Esophagus squamous epithelium (tissue), 4 donors: Measurements from ENCODE around the gene FGF14.

Experiments used
- CTCF ChIP-seq, 6 experiments: fragments of 450-650 bp in 4 of 6; fragments of 200-600 bp in 2 of 6; sonication (generic) in 2 of 6; IDR thresholded peaks; one replicate each; pipeline ENCODE4 v1.5.1; 2016 to 2019; ENCODE audit warnings: antibody characterized with exemption in 6 of 6, mild to moderate bottlenecking in 4 of 6, moderate library complexity in 4 of 6
- POLR2A ChIP-seq, 4 donors: fragments of 450-650 bp; IDR thresholded peaks; one replicate each; pipeline ENCODE4 v1.6.1; 2017; ENCODE audit warnings: antibody characterized with exemption in 4 of 4, mild to moderate bottlenecking in 4 of 4, moderate library complexity in 3 of 4

- TF ChIP-seq POLR2A (IDR thresholded peaks at IDR 0.05) (no peak), CTCF (IDR thresholded peaks at IDR 0.05) (no peak)
Observed at GRCh38 chr13:102401265-102401664, 583 bp downstream of the FGF14 start.
